ENCODE results near the gene UTP14C.

- peak in 2 of 12 donors; percentile 5 to 16 for TF ChIP-seq CTCF (IDR thresholded peaks at IDR 0.05)
- peak in 1 of 2 donors; percentile 30 for TF ChIP-seq POLR2A (IDR thresholded peaks at IDR 0.05)
These were observed 12.6 kb upstream of the UTP14C start, which contains the start of gene ALG11 for GRCh38 chr13:52011632-52012511.

All from heart left ventricle (tissue), 13 donors.